SK-N-SH treated with all-trans-retinoic acid at 6 μM for 48 hours (cell line): ENCODE data around the gene GABRR3.

ENCODE experiments used
- ATAC-seq: fragments of 200-7000 bp; cut with Tn5 transposase; 3 replicates; pipeline ENCODE4 v1.9.1; 2020; ENCODE audit warnings: mild to moderate bottlenecking, moderate library complexity
- ARNTL ChIP-seq: fragments of 450-650 bp; formaldehyde crosslinking; IDR thresholded peaks from 2 replicates; pipeline ENCODE4 v1.5.0; 2020; ENCODE audit warnings: low read depth, mild to moderate bottlenecking, moderate library complexity, borderline replicate concordance
- BACH2 ChIP-seq: fragments of 250-450 bp; sonication (Bioruptor Pico); IDR thresholded peaks from 2 replicates; pipeline ENCODE4 v1.9.0; 2021; ENCODE audit warnings: mild to moderate bottlenecking, borderline replicate concordance
- CREB5 ChIP-seq: fragments of 250-450 bp; sonication (Bioruptor Pico); IDR thresholded peaks from 2 replicates; pipeline ENCODE4 v1.5.1; 2020; ENCODE audit warnings: low read depth, mild to moderate bottlenecking, moderate library complexity
- CSDC2 ChIP-seq: fragments of 250-450 bp; sonication (Bioruptor Pico); IDR thresholded peaks from 2 replicates; pipeline ENCODE4 v1.5.0; 2020; ENCODE audit warnings: mild to moderate bottlenecking, moderate library complexity
- CSRNP3 ChIP-seq: fragments of 250-450 bp; sonication (Bioruptor Pico); IDR thresholded peaks from 2 replicates; pipeline ENCODE4 v1.5.1; 2021; ENCODE audit warnings: mild to moderate bottlenecking, moderate library complexity
- GLIS3 ChIP-seq: fragments of 250-450 bp; sonication (Bioruptor Pico); IDR thresholded peaks from 2 replicates; pipeline ENCODE4 v1.5.0; 2020; ENCODE audit warnings: mild to moderate bottlenecking, moderate library complexity
- ISL1 ChIP-seq: fragments of 250-450 bp; sonication (Bioruptor Pico); IDR thresholded peaks from 2 replicates; pipeline ENCODE4 v2.1.2; 2022; ENCODE audit warnings: mild to moderate bottlenecking, moderate library complexity
- PATZ1 ChIP-seq: fragments of 250-450 bp; sonication (Bioruptor Pico); IDR thresholded peaks from 2 replicates; pipeline ENCODE4 v1.8.0; 2020; ENCODE audit warnings: mild to moderate bottlenecking, moderate library complexity, borderline replicate concordance
- POU6F1 ChIP-seq: fragments of 250-450 bp; sonication (Bioruptor Pico); IDR thresholded peaks from 2 replicates; pipeline ENCODE4 v1.8.0; 2021; ENCODE audit warnings: low read depth, mild to moderate bottlenecking, moderate library complexity, borderline replicate concordance
- PPARA ChIP-seq: fragments of 250-450 bp; sonication (Bioruptor Pico); IDR thresholded peaks from 2 replicates; pipeline ENCODE4 v1.5.0; 2020; ENCODE audit warnings: mild to moderate bottlenecking, borderline replicate concordance
- RARB ChIP-seq: fragments of 250-450 bp; sonication (Bioruptor Pico); IDR thresholded peaks from 2 replicates; pipeline ENCODE4 v1.8.0; 2021; ENCODE audit warnings: mild to moderate bottlenecking, moderate library complexity
- SNAI2 ChIP-seq: fragments of 250-450 bp; sonication (Bioruptor Pico); IDR thresholded peaks from 2 replicates; pipeline ENCODE4 v1.5.0; 2020; ENCODE audit warnings: mild to moderate bottlenecking, moderate library complexity
- TOX ChIP-seq: fragments of 250-450 bp; sonication (Bioruptor Pico); IDR thresholded peaks from 2 replicates; pipeline ENCODE4 v1.8.0; 2021; ENCODE audit warnings: mild to moderate bottlenecking, moderate library complexity, borderline replicate concordance
- ZC3H10 ChIP-seq: fragments of 250-450 bp; sonication (Bioruptor Pico); IDR thresholded peaks from 2 replicates; pipeline ENCODE4 v1.5.1; 2021; ENCODE audit warnings: mild to moderate bottlenecking, moderate library complexity
- ZFP3 ChIP-seq: fragments of 250-450 bp; sonication (Bioruptor Pico); IDR thresholded peaks from 2 replicates; pipeline ENCODE4 v1.5.0; 2020; ENCODE audit warnings: mild to moderate bottlenecking, moderate library complexity
- ZFP30 ChIP-seq: fragments of 450-650 bp; formaldehyde crosslinking; IDR thresholded peaks from 2 replicates; pipeline ENCODE4 v1.5.0; 2022; ENCODE audit warnings: mild to moderate bottlenecking, moderate library complexity
- ZNF565 ChIP-seq: fragments of 450-650 bp; formaldehyde crosslinking; conservative IDR thresholded peaks from 2 replicates; pipeline ENCODE4 v1.5.0; 2020; ENCODE audit warnings: low read depth, mild to moderate bottlenecking, moderate library complexity
- ZNF70 ChIP-seq: fragments of 450-650 bp; formaldehyde crosslinking; IDR thresholded peaks from 2 replicates; pipeline ENCODE4 v1.5.0; 2020; ENCODE audit warnings: mild to moderate bottlenecking, moderate library complexity
- ZNF8 ChIP-seq: fragments of 450-650 bp; formaldehyde crosslinking; IDR thresholded peaks from 2 replicates; pipeline ENCODE4 v1.5.0; 2020; ENCODE audit warnings: mild to moderate bottlenecking, moderate library complexity

The GABRR3 gene

GRCh38 chr3:98029083-98029482 is 6.0 kb downstream of the GABRR3 start:
- no peak for ATAC-seq
- no peak for TF ChIP-seq CREB5 (CRISPR knock-in tag)
- no peak for TF ChIP-seq ZNF70 (CRISPR knock-in tag)
- no peak for TF ChIP-seq ZFP3 (CRISPR knock-in tag)
- no peak for TF ChIP-seq ZFP30 (CRISPR knock-in tag)
- no peak for TF ChIP-seq PPARA (CRISPR knock-in tag)
- no peak for TF ChIP-seq ZNF565 (CRISPR knock-in tag)
- TF ChIP-seq ISL1 (CRISPR knock-in tag) = no peak
- TF ChIP-seq CSDC2 = no peak
- TF ChIP-seq ARNTL (CRISPR knock-in tag) = no peak
- TF ChIP-seq CSRNP3 (CRISPR knock-in tag) = no peak
- no peak for TF ChIP-seq POU6F1
- no peak for TF ChIP-seq ZC3H10 (CRISPR knock-in tag)
- no peak for TF ChIP-seq SNAI2 (CRISPR knock-in tag)
- TF ChIP-seq TOX (CRISPR knock-in tag) = no peak
- TF ChIP-seq ZNF8 = no peak
- TF ChIP-seq PATZ1 (CRISPR knock-in tag) = no peak

GRCh38 chr3:98027085-98027446 is 8.0 kb downstream of the GABRR3 start:
- no peak for ATAC-seq
- TF ChIP-seq ZNF565 (CRISPR knock-in tag) (no peak), BACH2 (no peak), RARB (CRISPR knock-in tag) (no peak), SNAI2 (CRISPR knock-in tag) (no peak), ARNTL (CRISPR knock-in tag) (no peak), ZC3H10 (CRISPR knock-in tag) (no peak), CSDC2 (no peak)
- TF ChIP-seq, all 23 proteins: peak for 0

GRCh38 chr3:98026425-98027084 is 8.6 kb downstream of the GABRR3 start:
- no peak for ATAC-seq
- TF ChIP-seq ARNTL (CRISPR knock-in tag) (no peak), GLIS3 (no peak), ZFP30 (CRISPR knock-in tag) (no peak), ISL1 (CRISPR knock-in tag) (no peak)

- no peak for ATAC-seq
- TF ChIP-seq POU6F1 (no peak), ZFP30 (CRISPR knock-in tag) (no peak), PPARA (CRISPR knock-in tag) (no peak)
These were observed 9.6 kb downstream of the GABRR3 start for GRCh38 chr3:98025392-98025945.
